SK-N-SH (cell line): ENCODE data around the gene MPPE1. TPM values are rescaled to one million over a fixed set of nuclear protein-coding genes. Genes with fewer than 3 reads are reported as not detected.

Experiments
- CTCF ChIA-PET: fragments of 300-600, 350-600 bp; formaldehyde crosslinking; extraction: SDS; loops from one replicate; lab custom pipeline; 2021; lab: Yijun Ruan, JAX
- POLR2A ChIA-PET: fragments of 350-600 bp; sonication (Branson Sonifier 250); formaldehyde crosslinking; extraction: SDS; loops from one replicate; lab custom pipeline; 2020; ENCODE audit warnings: antibody characterized with exemption, inconsistent platforms; lab: Yijun Ruan, JAX
- DNase-seq: peaks from one replicate; pipeline ENCODE4 v3.0.0; 2012
- H2AFZ ChIP-seq: fragments of 200-600 bp; sonication (generic); 2 replicates; pipeline ENCODE4 v1.8.1; 2016; ENCODE audit warnings: antibody characterized with exemption, mild to moderate bottlenecking, low read depth
- H3F3A ChIP-seq: fragments of 200-600 bp; sonication (generic); replicated peaks from 2 replicates; pipeline ENCODE3; 2016; ENCODE audit warnings: antibody characterized with exemption, mild to moderate bottlenecking; ENCODE audit not compliant: insufficient read depth
- H3K27ac ChIP-seq, 2 experiments: fragments of 200-500 bp in 1 of 2; fragments of 200-600 bp in 1 of 2; sonication (Bioruptor generic) in 1 of 2; sonication (generic), shearing (Covaris generic) in 1 of 2; 2 replicates each; pipeline versions ENCODE4 v1.5.1 to v1.6.1; 2014 to 2016; ENCODE audit warnings: low read depth in 2 of 2, inconsistent platforms in 1 of 2, low read length in 1 of 2, mild to moderate bottlenecking in 1 of 2, mixed read lengths in 1 of 2
- H3K27me3 ChIP-seq: fragments of 200-600 bp; sonication (generic), shearing (Covaris generic); 2 replicates; pipeline ENCODE4 v1.6.1; 2016; ENCODE audit warnings: mixed run types; ENCODE audit not compliant: insufficient read depth
- H3K36me3 ChIP-seq, 2 experiments: fragments of 200-500 bp in 1 of 2; fragments of 200-600 bp in 1 of 2; sonication (Bioruptor generic) in 1 of 2; sonication (generic) in 1 of 2; replicated peaks in 1 of 2; 2 replicates each; pipeline versions ENCODE3 to v1.5.1; 2014 to 2016; ENCODE audit warnings: low read length in 1 of 2, mild to moderate bottlenecking in 1 of 2; ENCODE audit not compliant: insufficient read depth in 2 of 2, control insufficient read depth in 1 of 2
- H3K4me1 ChIP-seq, 2 experiments: fragments of 200-500 bp in 1 of 2; fragments of 200-600 bp in 1 of 2; sonication (Bioruptor generic) in 1 of 2; sonication (generic), shearing (Covaris generic) in 1 of 2; 2 replicates each; pipeline versions ENCODE4 v1.5.1 to v1.6.1; 2014 to 2016; ENCODE audit warnings: low read depth in 1 of 2, low read length in 1 of 2, mixed run types in 1 of 2; ENCODE audit not compliant: insufficient read depth in 2 of 2, control insufficient read depth in 1 of 2
- H3K4me2 ChIP-seq: fragments of 200-600 bp; sonication (generic), shearing (Covaris generic); 2 replicates; pipeline ENCODE4 v1.6.1; 2017; ENCODE audit warnings: mixed run types
- H3K4me3 ChIP-seq, 2 experiments: fragments of 200-500 bp in 1 of 2; fragments of 200-600 bp in 1 of 2; sonication (Bioruptor generic) in 1 of 2; sonication (generic), shearing (Covaris generic) in 1 of 2; 2 replicates each; pipeline versions ENCODE4 v1.5.1 to v1.8.1; 2014 to 2016; ENCODE audit warnings: low read depth in 2 of 2, inconsistent platforms in 1 of 2, low read length in 1 of 2, mild to moderate bottlenecking in 1 of 2, mixed read lengths in 1 of 2, moderate library complexity in 1 of 2
- H3K79me2 ChIP-seq: fragments of 200-600 bp; sonication (generic); 2 replicates; pipeline ENCODE4 v1.8.1; 2017; ENCODE audit warnings: mild to moderate bottlenecking; ENCODE audit not compliant: insufficient read depth
- H3K9ac ChIP-seq: fragments of 200-600 bp; sonication (generic); 2 replicates; pipeline ENCODE4 v1.6.1; 2017; ENCODE audit warnings: mixed run types
- H3K9me2 ChIP-seq: fragments of 200-600 bp; sonication (generic); 2 replicates; pipeline ENCODE4 v1.6.1; 2017; ENCODE audit warnings: mixed run types
- H3K9me3 ChIP-seq: fragments of 200-600 bp; sonication (generic); 2 replicates; pipeline ENCODE4 v1.6.1; 2017; ENCODE audit warnings: mixed run types, mild to moderate bottlenecking, moderate library complexity
- H4K20me1 ChIP-seq: fragments of 200-600 bp; sonication (generic); 2 replicates; pipeline ENCODE4 v1.6.1; 2017; ENCODE audit warnings: mild to moderate bottlenecking, mixed run types; ENCODE audit not compliant: insufficient read depth
- ELF1 ChIP-seq: IDR thresholded peaks from 2 replicates; pipeline ENCODE4 v1.4.0; 2012
- EP300 ChIP-seq, 2 experiments: IDR thresholded peaks; 2 replicates each; pipeline versions ENCODE4 v1.4.0 to v1.6.1; 2012; ENCODE audit warnings: borderline replicate concordance in 1 of 2, low read depth in 1 of 2, low read length in 1 of 2
- FOXJ3 ChIP-seq: sonication (generic); formaldehyde crosslinking; IDR thresholded peaks from 2 replicates; pipeline ENCODE4 v1.5.1; 2020; ENCODE audit warnings: mild to moderate bottlenecking, missing genetic modification reagents
- FOXM1 ChIP-seq: IDR thresholded peaks from 2 replicates; pipeline ENCODE4 v1.4.0; 2012; ENCODE audit warnings: low read depth, mild to moderate bottlenecking
- GABPA ChIP-seq: IDR thresholded peaks from 2 replicates; pipeline ENCODE4 v1.4.0; 2012; ENCODE audit warnings: low read depth, mild to moderate bottlenecking
- GATA2 ChIP-seq: sonication (generic); formaldehyde crosslinking; IDR thresholded peaks from 2 replicates; pipeline ENCODE4 v1.5.0; 2020; ENCODE audit warnings: mild to moderate bottlenecking, missing genetic modification reagents
- MEF2A ChIP-seq: IDR thresholded peaks from 2 replicates; pipeline ENCODE4 v1.4.0; 2012; ENCODE audit warnings: low read depth, borderline replicate concordance
- MXI1 ChIP-seq: IDR thresholded peaks from 2 replicates; pipeline ENCODE4 v1.6.1; 2012; ENCODE audit warnings: mild to moderate bottlenecking, low read depth, low read length, improper control_type of control experiment
- NFIC ChIP-seq: IDR thresholded peaks from 2 replicates; pipeline ENCODE4 v1.4.0; 2012; ENCODE audit warnings: borderline replicate concordance
- RAD21 ChIP-seq: IDR thresholded peaks from 2 replicates; pipeline ENCODE4 v1.6.1; 2012; ENCODE audit warnings: mild to moderate bottlenecking, low read length
- RCOR1 ChIP-seq: fragments of 150-350 bp; IDR thresholded peaks from 2 replicates; pipeline ENCODE4 v1.6.1; 2017; ENCODE audit warnings: antibody characterized with exemption, low read length
- RFX5 ChIP-seq: IDR thresholded peaks from 2 replicates; pipeline ENCODE4 v1.6.1; 2012; ENCODE audit warnings: mild to moderate bottlenecking, improper control_type of control experiment, low read length
- SIN3A ChIP-seq: IDR thresholded peaks from 2 replicates; pipeline ENCODE4 v1.6.1; 2012; ENCODE audit warnings: low read depth, mild to moderate bottlenecking, low read length, moderate library complexity, borderline replicate concordance
- SMC3 ChIP-seq: IDR thresholded peaks from 2 replicates; pipeline ENCODE4 v1.6.1; 2012; ENCODE audit warnings: low read depth, low read length, improper control_type of control experiment
- TAF1 ChIP-seq: IDR thresholded peaks from 2 replicates; pipeline ENCODE4 v1.6.1; 2012; ENCODE audit warnings: low read depth, mild to moderate bottlenecking, low read length, moderate library complexity, borderline replicate concordance
- YY1 ChIP-seq: IDR thresholded peaks from 2 replicates; pipeline ENCODE4 v1.4.0; 2012; ENCODE audit warnings: low read depth, mild to moderate bottlenecking
- WGBS: methylation state at CpG from one replicate; pipeline ENCODE4 v1.1.6; 2017; ENCODE audit warnings: low lambda C conversion rate; 5-methylcytosine and 5-hydroxymethylcytosine counted together
- polyA plus RNA-seq, 3 experiments: library from polyadenylated mRNA; depleted of rRNA; stranded (reverse); fragments of >200 nt; gene quantifications; 2 replicates each; pipeline ENCODE4 v1.2.3, GENCODE V29; 2012
- TF ChIP-seq, protein P1 (sequence below): IDR thresholded peaks from 2 replicates; pipeline ENCODE4 v1.4.0; 2012; ENCODE audit warnings: low read depth, borderline replicate concordance
- TF ChIP-seq, protein P2 (sequence below): fragments of 150-350 bp; IDR thresholded peaks from 2 replicates; pipeline ENCODE4 v1.6.1; 2016; ENCODE audit warnings: mild to moderate bottlenecking, low read depth, low read length
- TF ChIP-seq, protein P3 (sequence below): IDR thresholded peaks from 2 replicates; pipeline ENCODE4 v1.4.0; 2012; ENCODE audit warnings: low read depth
- TF ChIP-seq, protein P4 (sequence below): IDR thresholded peaks from 2 replicates; pipeline ENCODE4 v1.6.1; 2012; ENCODE audit warnings: mild to moderate bottlenecking, low read depth, low read length, moderate library complexity

MPPE1 gene
- polyA plus RNA-seq, 1 of the 3 experiments (the other 2 are of a cell fraction) = 13.2 TPM

DNA sequence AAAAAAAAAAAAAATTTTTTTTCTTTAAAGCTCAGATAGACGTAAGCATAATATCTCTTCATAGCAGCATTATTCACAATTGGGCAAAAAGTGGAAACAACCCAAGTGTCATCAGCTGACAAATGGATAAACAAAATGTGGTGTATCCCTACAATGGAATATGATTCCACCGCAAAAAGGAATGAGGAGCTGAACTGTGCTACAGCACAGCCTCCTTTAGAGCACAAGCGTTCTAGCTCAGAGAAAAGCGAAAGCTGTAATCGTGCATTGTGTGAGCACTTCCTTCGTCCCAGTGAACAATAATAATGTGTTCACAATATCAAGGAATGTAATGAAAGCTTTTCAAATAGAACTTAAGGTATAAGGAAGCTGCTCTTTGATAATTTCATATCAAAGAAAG is 68.6 kb downstream of the MPPE1 start (continued):
- TF ChIP-seq GATA2 (CRISPR knock-in tag) (no peak), FOXJ3 (CRISPR knock-in tag) (no peak), RAD21 (no peak)
- TF ChIP-seq, protein P1, sequence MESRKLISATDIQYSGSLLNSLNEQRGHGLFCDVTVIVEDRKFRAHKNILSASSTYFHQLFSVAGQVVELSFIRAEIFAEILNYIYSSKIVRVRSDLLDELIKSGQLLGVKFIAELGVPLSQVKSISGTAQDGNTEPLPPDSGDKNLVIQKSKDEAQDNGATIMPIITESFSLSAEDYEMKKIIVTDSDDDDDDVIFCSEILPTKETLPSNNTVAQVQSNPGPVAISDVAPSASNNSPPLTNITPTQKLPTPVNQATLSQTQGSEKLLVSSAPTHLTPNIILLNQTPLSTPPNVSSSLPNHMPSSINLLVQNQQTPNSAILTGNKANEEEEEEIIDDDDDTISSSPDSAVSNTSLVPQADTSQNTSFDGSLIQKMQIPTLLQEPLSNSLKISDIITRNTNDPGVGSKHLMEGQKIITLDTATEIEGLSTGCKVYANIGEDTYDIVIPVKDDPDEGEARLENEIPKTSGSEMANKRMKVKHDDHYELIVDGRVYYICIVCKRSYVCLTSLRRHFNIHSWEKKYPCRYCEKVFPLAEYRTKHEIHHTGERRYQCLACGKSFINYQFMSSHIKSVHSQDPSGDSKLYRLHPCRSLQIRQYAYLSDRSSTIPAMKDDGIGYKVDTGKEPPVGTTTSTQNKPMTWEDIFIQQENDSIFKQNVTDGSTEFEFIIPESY = no peak
- TF ChIP-seq, protein P2, sequence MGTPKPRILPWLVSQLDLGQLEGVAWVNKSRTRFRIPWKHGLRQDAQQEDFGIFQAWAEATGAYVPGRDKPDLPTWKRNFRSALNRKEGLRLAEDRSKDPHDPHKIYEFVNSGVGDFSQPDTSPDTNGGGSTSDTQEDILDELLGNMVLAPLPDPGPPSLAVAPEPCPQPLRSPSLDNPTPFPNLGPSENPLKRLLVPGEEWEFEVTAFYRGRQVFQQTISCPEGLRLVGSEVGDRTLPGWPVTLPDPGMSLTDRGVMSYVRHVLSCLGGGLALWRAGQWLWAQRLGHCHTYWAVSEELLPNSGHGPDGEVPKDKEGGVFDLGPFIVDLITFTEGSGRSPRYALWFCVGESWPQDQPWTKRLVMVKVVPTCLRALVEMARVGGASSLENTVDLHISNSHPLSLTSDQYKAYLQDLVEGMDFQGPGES = no peak

DNA sequence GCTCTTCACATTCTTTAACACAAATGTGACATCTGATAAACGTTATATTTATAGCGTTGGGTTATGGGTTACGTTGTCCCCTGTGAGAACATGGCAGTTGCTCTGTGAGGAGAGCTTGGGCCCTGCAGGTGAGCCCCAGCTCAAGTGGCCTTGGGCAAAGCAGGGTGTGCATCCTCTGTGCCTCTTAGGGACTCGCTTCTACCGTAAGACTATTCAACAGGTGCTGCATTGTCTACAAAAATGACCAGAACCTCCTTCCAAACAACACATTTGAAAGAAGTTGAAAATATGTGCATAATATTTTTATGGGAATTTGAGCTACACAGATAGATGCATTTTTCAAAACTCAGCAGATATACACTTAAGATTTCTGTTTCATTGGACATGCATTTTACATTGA is 73.3 kb downstream of the MPPE1 start:
- 15% methylated on average over 5 of the region's 5 CpGs for WGBS
- Histone ChIP-seq H3K4me2 (no peak overlapping the region), H3K4me1 (no peaks in the 10 kb centered on the region), H3K9me2 (no peaks in the 10 kb centered on the region), H3K4me3 (no peak overlapping the region), H2AFZ (no peak overlapping the region), H3K27me3 (peaks cover 22% of the 10 kb centered on the region; the same call in 1 of the 2 replicates), H3K79me2 (no peaks in the 10 kb centered on the region), H4K20me1 (no peaks in the 10 kb centered on the region), H3K36me3 (no peaks in the 10 kb centered on the region), H3K9ac (no peak overlapping the region), H3K27ac (no peak overlapping the region), H3K9me3 (no peaks in the 10 kb centered on the region), H3F3A (no peaks in the 10 kb centered on the region)
- TF ChIP-seq RCOR1 (no peak), NFIC (no peak), SIN3A (no peak), ELF1 (no peak), FOXM1 (no peak), GATA2 (CRISPR knock-in tag) (no peak), GABPA (no peak), FOXJ3 (CRISPR knock-in tag) (no peak), EP300 (IDR thresholded peaks at IDR 0.05; ENCODE audit: borderline replicate concordance in 1 of 2, low read depth in 1 of 2, low read length in 1 of 2) (no peak), RFX5 (no peak), TAF1 (no peak), YY1 (no peak), SMC3 (no peak), MEF2A (no peak), MXI1 (no peak)
- TF ChIP-seq, protein P3, sequence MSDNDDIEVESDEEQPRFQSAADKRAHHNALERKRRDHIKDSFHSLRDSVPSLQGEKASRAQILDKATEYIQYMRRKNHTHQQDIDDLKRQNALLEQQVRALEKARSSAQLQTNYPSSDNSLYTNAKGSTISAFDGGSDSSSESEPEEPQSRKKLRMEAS = no peak
- TF ChIP-seq, protein P2 = no peak
- TF ChIP-seq, protein P4, sequence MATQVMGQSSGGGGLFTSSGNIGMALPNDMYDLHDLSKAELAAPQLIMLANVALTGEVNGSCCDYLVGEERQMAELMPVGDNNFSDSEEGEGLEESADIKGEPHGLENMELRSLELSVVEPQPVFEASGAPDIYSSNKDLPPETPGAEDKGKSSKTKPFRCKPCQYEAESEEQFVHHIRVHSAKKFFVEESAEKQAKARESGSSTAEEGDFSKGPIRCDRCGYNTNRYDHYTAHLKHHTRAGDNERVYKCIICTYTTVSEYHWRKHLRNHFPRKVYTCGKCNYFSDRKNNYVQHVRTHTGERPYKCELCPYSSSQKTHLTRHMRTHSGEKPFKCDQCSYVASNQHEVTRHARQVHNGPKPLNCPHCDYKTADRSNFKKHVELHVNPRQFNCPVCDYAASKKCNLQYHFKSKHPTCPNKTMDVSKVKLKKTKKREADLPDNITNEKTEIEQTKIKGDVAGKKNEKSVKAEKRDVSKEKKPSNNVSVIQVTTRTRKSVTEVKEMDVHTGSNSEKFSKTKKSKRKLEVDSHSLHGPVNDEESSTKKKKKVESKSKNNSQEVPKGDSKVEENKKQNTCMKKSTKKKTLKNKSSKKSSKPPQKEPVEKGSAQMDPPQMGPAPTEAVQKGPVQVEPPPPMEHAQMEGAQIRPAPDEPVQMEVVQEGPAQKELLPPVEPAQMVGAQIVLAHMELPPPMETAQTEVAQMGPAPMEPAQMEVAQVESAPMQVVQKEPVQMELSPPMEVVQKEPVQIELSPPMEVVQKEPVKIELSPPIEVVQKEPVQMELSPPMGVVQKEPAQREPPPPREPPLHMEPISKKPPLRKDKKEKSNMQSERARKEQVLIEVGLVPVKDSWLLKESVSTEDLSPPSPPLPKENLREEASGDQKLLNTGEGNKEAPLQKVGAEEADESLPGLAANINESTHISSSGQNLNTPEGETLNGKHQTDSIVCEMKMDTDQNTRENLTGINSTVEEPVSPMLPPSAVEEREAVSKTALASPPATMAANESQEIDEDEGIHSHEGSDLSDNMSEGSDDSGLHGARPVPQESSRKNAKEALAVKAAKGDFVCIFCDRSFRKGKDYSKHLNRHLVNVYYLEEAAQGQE = no peak
- ChIA-PET POLR2A (no interaction called here), CTCF (interaction anchor here (1.3 kb wide), 1 partner anchor 15 kb away, joined by 4 read pairs; no protein-coding TSS in a partner anchor)
- no peak for DNase-seq
